Spinal cord (tissue), 10 donors: ENCODE measurements around the gene ZBTB16. TPM values are rescaled to one million over a fixed set of nuclear protein-coding genes. Genes with fewer than 3 reads are reported as not detected.
A peak's percentile ranks its signal among the peaks of the same experiment; 100 is the strongest.

Source experiments
- DNase-seq, 6 donors: peaks; one replicate each; pipeline versions ENCODE4 v3.0.0 to v3.0.0-alpha.2; 2013 to 2015; ENCODE audit warnings: low spot score in 6 of 6, low read depth in 4 of 6
- H3K27ac ChIP-seq: one replicate; pipeline ENCODE4 v1.5.1; 2013; ENCODE audit warnings: low read depth, low read length, control low read depth
- H3K27me3 ChIP-seq: one replicate; pipeline ENCODE4 v1.6.1; 2013; ENCODE audit warnings: low read length; ENCODE audit not compliant: control insufficient read depth, insufficient read depth
- H3K36me3 ChIP-seq: one replicate; pipeline ENCODE4 v1.6.1; 2013; ENCODE audit warnings: low read length; ENCODE audit not compliant: control insufficient read depth, insufficient read depth
- H3K4me1 ChIP-seq: one replicate; pipeline ENCODE4 v1.6.1; 2013; ENCODE audit warnings: low read length; ENCODE audit not compliant: control insufficient read depth, insufficient read depth
- H3K4me3 ChIP-seq: one replicate; pipeline ENCODE4 v1.5.1; 2013; ENCODE audit warnings: low read depth, low read length, control low read depth
- H3K9me3 ChIP-seq: one replicate; pipeline ENCODE4 v1.6.1; 2013; ENCODE audit warnings: low read length; ENCODE audit not compliant: control insufficient read depth, insufficient read depth
- WGBS: methylation state at CpG from one replicate; pipeline ENCODE4 v1.1.5; 2013; ENCODE audit warnings: missing lambda C conversion rate; ENCODE audit not compliant: insufficient coverage; 5-methylcytosine and 5-hydroxymethylcytosine counted together
- polyA plus RNA-seq, 2 donors: library from polyadenylated mRNA; unstranded; fragments of 120-200 nt; gene quantifications; one replicate each; pipeline ENCODE4 v1.2.1, GENCODE V29; 2013; ENCODE audit not compliant: insufficient read length in 2 of 2
- total RNA-seq, 2 donors: library from RNA; depleted of rRNA in 1 of 2; stranded (reverse); fragments of 120-200 nt in 1 of 2; fragments of >200 nt in 1 of 2; gene quantifications; one replicate each; pipeline versions ENCODE4 v1.2.3 to v1.2.4, GENCODE V29; 2013 to 2014
- donor health status: healthy.

The ZBTB16 gene
- total and polyA plus RNA-seq, 4 donors: 4.5 to 17.9 (median 9.2) TPM

- no peaks in the 10 kb centered on the region for H3K27me3 ChIP-seq
- no peak overlapping the region for H3K27ac ChIP-seq
- no peaks in the 10 kb centered on the region for H3K4me1 ChIP-seq
- no peak overlapping the region for H3K4me3 ChIP-seq
- H3K9me3 ChIP-seq: no peaks in the 10 kb centered on the region
- H3K36me3 ChIP-seq: no peaks in the 10 kb centered on the region
- WGBS: no CpG with 5 or more reads among the region's 3 CpGs
- no peak for DNase-seq
Observed at GRCh38 chr11:114286229-114286628, 226.7 kb downstream of the ZBTB16 start.

GRCh38 chr11:114287154-114287553, 227.6 kb downstream of the ZBTB16 start:
- no peak overlapping the region for H3K4me3 ChIP-seq
- H3K27me3 ChIP-seq: no peaks in the 10 kb centered on the region
- no CpG with 5 or more reads among the region's 2 CpGs for WGBS
- no peaks in the 10 kb centered on the region for H3K9me3 ChIP-seq
- H3K4me1 ChIP-seq: no peaks in the 10 kb centered on the region
- no peak overlapping the region for H3K27ac ChIP-seq
- H3K36me3 ChIP-seq: no peaks in the 10 kb centered on the region
- no peak for DNase-seq

GRCh38 chr11:114288136-114288535, 228.6 kb downstream of the ZBTB16 start:
- H3K36me3 ChIP-seq: no peaks in the 10 kb centered on the region
- H3K27me3 ChIP-seq: no peaks in the 10 kb centered on the region
- H3K9me3 ChIP-seq: no peaks in the 10 kb centered on the region
- WGBS: no CpG with 5 or more reads among the region's 2 CpGs
- no peak overlapping the region for H3K27ac ChIP-seq
- H3K4me3 ChIP-seq: no peak overlapping the region
- H3K4me1 ChIP-seq: no peaks in the 10 kb centered on the region
- DNase-seq: no peak

GRCh38 chr11:114289779-114290178, 230.3 kb downstream of the ZBTB16 start:
- Histone ChIP-seq H3K4me1 (no peaks in the 10 kb centered on the region), H3K27me3 (no peaks in the 10 kb centered on the region), H3K9me3 (no peaks in the 10 kb centered on the region), H3K27ac (no peak overlapping the region), H3K36me3 (no peaks in the 10 kb centered on the region), H3K4me3 (no peak overlapping the region)
- 64% methylated on average over 1 of the region's 5 CpGs for WGBS
- no peak for DNase-seq

GRCh38 chr11:114290503-114291235, 231.2 kb downstream of the ZBTB16 start:
- no peak overlapping the region for H3K27ac ChIP-seq
- no peaks in the 10 kb centered on the region for H3K36me3 ChIP-seq
- no peaks in the 10 kb centered on the region for H3K9me3 ChIP-seq
- H3K4me1 ChIP-seq: peaks cover 2% of the 10 kb centered on the region
- H3K4me3 ChIP-seq: no peak overlapping the region
- no peaks in the 10 kb centered on the region for H3K27me3 ChIP-seq
- DNase-seq: no peak
- no CpG with 5 or more reads among the region's 2 CpGs for WGBS

GRCh38 chr11:114291381-114291780, 231.9 kb downstream of the ZBTB16 start:
- DNase-seq: no peak
- no peaks in the 10 kb centered on the region for H3K9me3 ChIP-seq
- H3K4me3 ChIP-seq: no peak overlapping the region
- 83% methylated on average over 5 of the region's 5 CpGs for WGBS
- H3K27me3 ChIP-seq: no peaks in the 10 kb centered on the region
- peaks cover 3% of the 10 kb centered on the region for H3K4me1 ChIP-seq
- H3K27ac ChIP-seq: no peak overlapping the region
- H3K36me3 ChIP-seq: no peaks in the 10 kb centered on the region

- H3K27me3 ChIP-seq: no peaks in the 10 kb centered on the region
- WGBS: no CpG with 5 or more reads among the region's 4 CpGs
- H3K4me3 ChIP-seq: no peak overlapping the region
- H3K27ac ChIP-seq: no peak overlapping the region
- DNase-seq: no peak
- H3K9me3 ChIP-seq: no peaks in the 10 kb centered on the region
- H3K36me3 ChIP-seq: no peaks in the 10 kb centered on the region
- H3K4me1 ChIP-seq: peaks cover 3% of the 10 kb centered on the region
Observed at GRCh38 chr11:114291842-114292680, 232.6 kb downstream of the ZBTB16 start.

- peaks cover 3% of the 10 kb centered on the region for H3K4me1 ChIP-seq
- no peaks in the 10 kb centered on the region for H3K36me3 ChIP-seq
- no peaks in the 10 kb centered on the region for H3K9me3 ChIP-seq
- no CpG with 5 or more reads among the region's 1 CpG for WGBS
- no peak overlapping the region for H3K4me3 ChIP-seq
- no peak for DNase-seq
- no peaks in the 10 kb centered on the region for H3K27me3 ChIP-seq
- H3K27ac ChIP-seq: no peak overlapping the region
Observed at GRCh38 chr11:114293201-114293711, 233.7 kb downstream of the ZBTB16 start.

GRCh38 chr11:114295676-114296604, 236.4 kb downstream of the ZBTB16 start, which contains the start of gene NNMT:
Gene NNMT (plus strand): TSS chr11:114296399. CDS start chr11:114296557, 158 bp downstream.
- H3K36me3 ChIP-seq: no peaks in the 10 kb centered on the region
- 85% methylated on average over 3 of the region's 11 CpGs for WGBS
- peak within 1 kb of the TSS; percentile 72 for H3K27ac ChIP-seq
- H3K4me3 ChIP-seq: no peak within 1 kb of the TSS
- peaks cover 3% of the 10 kb centered on the region for H3K4me1 ChIP-seq
- peak in 1 of 6 donors; percentile 14 for DNase-seq
- H3K9me3 ChIP-seq: peaks cover 3% of the 10 kb centered on the region
- H3K27me3 ChIP-seq: no peaks in the 10 kb centered on the region
